T47D (cell line): ENCODE results near the gene DACH1.

Source experiments
- DNase-seq, 2 experiments: peaks; one replicate each; pipeline versions ENCODE4 v3.0.0 to v3.0.0-alpha.2; 2011 to 2012; ENCODE audit warnings: low read depth in 1 of 2, low spot score in 1 of 2
- JUND ChIP-seq: IDR thresholded peaks from 2 replicates; pipeline ENCODE4 v1.6.1; 2012; ENCODE audit warnings: low read depth
- in situ Hi-C: cut with HindIII; loops from 2 replicates; pipeline ENCODE4 v1.10.0; 2016; ENCODE audit warnings: low sequenced_read_pairs, low pct_unique_long_range_greater_than_20kb

Gene DACH1

GRCh38 chr13:71727042-71727441 is 140.0 kb downstream of the DACH1 start:
- in situ Hi-C loops = no loop called here
- TF ChIP-seq JUND = no peak
- DNase-seq = no peak

GRCh38 chr13:71722206-71722605 is 144.8 kb downstream of the DACH1 start:
- no peak for DNase-seq
- TF ChIP-seq JUND = no peak

GRCh38 chr13:71721104-71721503 is 145.9 kb downstream of the DACH1 start:
- in situ Hi-C loops = no loop called here
- no peak for DNase-seq
- no peak for TF ChIP-seq JUND

More at GRCh38 chr13:71722206-71722605, 144.8 kb downstream of the DACH1 start:
- in situ Hi-C loops = no loop called here

- DNase-seq = no peak
- no peak for TF ChIP-seq JUND
- in situ Hi-C loops = no loop called here
Observed at GRCh38 chr13:71718931-71719330, 148.1 kb downstream of the DACH1 start.

GRCh38 chr13:71714802-71715375 is 152.1 kb downstream of the DACH1 start:
- DNase-seq = no peak
- no peak for TF ChIP-seq JUND
- in situ Hi-C loops = no loop called here

- DNase-seq = peak in 1 of 2 experiments; percentile 74
- in situ Hi-C loops = no loop called here
- no peak for TF ChIP-seq JUND
Observed at GRCh38 chr13:71712988-71713653, 153.9 kb downstream of the DACH1 start.

- no peak for DNase-seq
- no peak for TF ChIP-seq JUND
- in situ Hi-C loops = no loop called here
Observed at GRCh38 chr13:71704656-71705055, 162.3 kb downstream of the DACH1 start.

GRCh38 chr13:71703138-71703537 is 163.9 kb downstream of the DACH1 start:
- in situ Hi-C loops = no loop called here
- DNase-seq = no peak
- TF ChIP-seq JUND = no peak

- no peak for DNase-seq
- in situ Hi-C loops = no loop called here
- no peak for TF ChIP-seq JUND
Observed at GRCh38 chr13:71702253-71702652, 164.8 kb downstream of the DACH1 start.

GRCh38 chr13:71701741-71702140 is 165.3 kb downstream of the DACH1 start:
- no peak for TF ChIP-seq JUND
- in situ Hi-C loops = no loop called here
- DNase-seq = no peak

GRCh38 chr13:71699342-71699741 is 167.7 kb downstream of the DACH1 start:
- in situ Hi-C loops = no loop called here
- DNase-seq = no peak
- TF ChIP-seq JUND = no peak

- in situ Hi-C loops = no loop called here
- no peak for TF ChIP-seq JUND
- peak in 1 of 2 experiments; percentile 8 for DNase-seq
Observed at GRCh38 chr13:71695662-71696061, 171.3 kb downstream of the DACH1 start.

GRCh38 chr13:71685072-71685471 is 181.9 kb downstream of the DACH1 start:
- TF ChIP-seq JUND = no peak
- in situ Hi-C loops = no loop called here
- DNase-seq = no peak
